ENCODE data around the gene ROR2. TPM values are rescaled to one million over a fixed set of nuclear protein-coding genes. Genes with fewer than 3 reads are reported as not detected.

ROR2 gene
- total RNA-seq, 1 experiment from 2014 or later, result 2.7 TPM

- Mint-ChIP-seq H3K27ac (no peak overlapping the region), H3K36me3 (ENCODE audit: insufficient read depth in 1 of 3, low read depth in 3 of 3) (peaks cover 0 to 12% (median 0%) of the 10 kb centered on the region in 3 experiments; a peak in 1 of 7 replicates), H3K27me3 (ENCODE audit: low read depth) (peaks cover 6% of the 10 kb centered on the region), H3K4me1 (peaks cover 9 to 13% of the 10 kb centered on the region in 2 experiments), H3K4me3 (no peak overlapping the region), H3K9me3 (peaks cover 9 to 10% of the 10 kb centered on the region in 2 experiments; a peak in 4 of 5 replicates)
- Histone ChIP-seq H4K20me1 (ENCODE audit: control insufficient read depth, insufficient read depth, insufficient read length) (no peaks in the 10 kb centered on the region), H3K9me3 (ENCODE audit: control insufficient read depth, low read depth, low read length) (no peaks in the 10 kb centered on the region), H3K9ac (ENCODE audit: extremely low read depth, insufficient read length, low read length) (no peak overlapping the region), H2AK5ac (ENCODE audit: insufficient read length, low read length) (no peak overlapping the region), H3T11ph (ENCODE audit: low read length) (no peak overlapping the region), H2BK12ac (ENCODE audit: insufficient read length, low read depth, low read length) (no peak overlapping the region), H4K8ac (replicated peaks; ENCODE audit: insufficient read length, low read depth, low read length) (no peak overlapping the region), H2AFZ (ENCODE audit: low read length) (no peak overlapping the region), H3K18ac (ENCODE audit: insufficient read length, low read depth, low read length) (no peak overlapping the region), H3K27me3 (ENCODE audit: insufficient read depth, low read length) (no peaks in the 10 kb centered on the region), H3K4ac (ENCODE audit: low read depth, low read length) (no peak overlapping the region), H2BK15ac (ENCODE audit: low read depth, low read length) (no peak overlapping the region), H3K4me1 (ENCODE audit: insufficient read depth, low read length) (no peaks in the 10 kb centered on the region), H4K91ac (ENCODE audit: insufficient read length, low read depth, low read length) (no peak overlapping the region), H3K79me1 (ENCODE audit: insufficient read depth, low read depth, low read length, poor library complexity, severe bottlenecking) (no peaks in the 10 kb centered on the region), H3K4me2 (ENCODE audit: insufficient read depth, insufficient read length, low read length) (no peak overlapping the region), H3K79me2 (ENCODE audit: insufficient read depth, low read length) (no peaks in the 10 kb centered on the region), H3K56ac (ENCODE audit: insufficient read length, low read depth, low read length) (no peak overlapping the region), H2BK120ac (ENCODE audit: low read depth, low read length, poor library complexity, severe bottlenecking) (no peak overlapping the region), H2BK20ac (ENCODE audit: low read depth, low read length, poor library complexity, severe bottlenecking) (no peak overlapping the region), H3K23me2 (ENCODE audit: insufficient read length, low read depth, low read length, poor library complexity, severe bottlenecking) (no peaks in the 10 kb centered on the region), H3K23ac (ENCODE audit: insufficient read length, low read depth, low read length) (no peak overlapping the region), H4K5ac (ENCODE audit: insufficient read length, low read depth, low read length) (no peak overlapping the region), H3K14ac (ENCODE audit: insufficient read depth, low read length) (no peak overlapping the region; the same call in 1 of the 2 replicates), H2BK5ac (ENCODE audit: insufficient read length, low read length) (no peak overlapping the region), H3K27ac (ENCODE audit: insufficient read length, low read depth, low read length) (no peak overlapping the region)
- TF ChIP-seq, protein P1, sequence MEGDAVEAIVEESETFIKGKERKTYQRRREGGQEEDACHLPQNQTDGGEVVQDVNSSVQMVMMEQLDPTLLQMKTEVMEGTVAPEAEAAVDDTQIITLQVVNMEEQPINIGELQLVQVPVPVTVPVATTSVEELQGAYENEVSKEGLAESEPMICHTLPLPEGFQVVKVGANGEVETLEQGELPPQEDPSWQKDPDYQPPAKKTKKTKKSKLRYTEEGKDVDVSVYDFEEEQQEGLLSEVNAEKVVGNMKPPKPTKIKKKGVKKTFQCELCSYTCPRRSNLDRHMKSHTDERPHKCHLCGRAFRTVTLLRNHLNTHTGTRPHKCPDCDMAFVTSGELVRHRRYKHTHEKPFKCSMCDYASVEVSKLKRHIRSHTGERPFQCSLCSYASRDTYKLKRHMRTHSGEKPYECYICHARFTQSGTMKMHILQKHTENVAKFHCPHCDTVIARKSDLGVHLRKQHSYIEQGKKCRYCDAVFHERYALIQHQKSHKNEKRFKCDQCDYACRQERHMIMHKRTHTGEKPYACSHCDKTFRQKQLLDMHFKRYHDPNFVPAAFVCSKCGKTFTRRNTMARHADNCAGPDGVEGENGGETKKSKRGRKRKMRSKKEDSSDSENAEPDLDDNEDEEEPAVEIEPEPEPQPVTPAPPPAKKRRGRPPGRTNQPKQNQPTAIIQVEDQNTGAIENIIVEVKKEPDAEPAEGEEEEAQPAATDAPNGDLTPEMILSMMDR (conservative IDR thresholded peaks at IDR 0.05), result no peak
- no CpG with 5 or more reads among the region's 3 CpGs for WGBS (ENCODE audit: extremely low coverage, insufficient read length, low lambda C conversion rate)
- no peak for DNase-seq
Observed at GRCh38 chr9:91781906-91782305, 168.1 kb downstream of the ROR2 start.
